Cerebellar nuclear complex (tissue), 1 donor: ENCODE measurements around the gene ACY1.
"Not testable (repeated sequence)": the region's sequence is repeated elsewhere in the genome, so short reads cannot be mapped to it uniquely, and the experiment has no call there.

Source experiments
- DNase-seq, 2 experiments: peaks; one replicate each; lab custom pipeline; 2025; lab: John Stamatoyannopoulos, UW

Gene ACY1

GRCh38 chr3:52025453-52025852, 42.1 kb downstream of the ACY1 start:
- DNase-seq, result no peak

GRCh38 chr3:52026041-52026440, 42.7 kb downstream of the ACY1 start:
- DNase-seq, result peak in 1 of 2 experiments; percentile 31

- DNase-seq, result peak; percentile 21 to 64
Observed at GRCh38 chr3:52028572-52028971, 45.2 kb downstream of the ACY1 start.

GRCh38 chr3:52029053-52029452, 45.7 kb downstream of the ACY1 start:
- DNase-seq, result no peak

GRCh38 chr3:52029535-52029934, 46.2 kb downstream of the ACY1 start:
- no peak for DNase-seq

- DNase-seq, result no peak
Observed at GRCh38 chr3:52030714-52031310, 47.5 kb downstream of the ACY1 start.

GRCh38 chr3:52031896-52032295, 48.6 kb downstream of the ACY1 start:
- no peak for DNase-seq

- no peak for DNase-seq
Observed at GRCh38 chr3:52032702-52033408, 49.5 kb downstream of the ACY1 start.

- DNase-seq, result not testable (repeated sequence)
Observed at GRCh38 chr3:52033748-52034147, 50.4 kb downstream of the ACY1 start.

- no peak for DNase-seq
Observed at GRCh38 chr3:52034212-52034611, 50.9 kb downstream of the ACY1 start.

GRCh38 chr3:52034651-52035050, 51.3 kb downstream of the ACY1 start:
- no peak for DNase-seq

- peak in 1 of 2 experiments; percentile 56 for DNase-seq
Observed at GRCh38 chr3:52036222-52036694, 52.9 kb downstream of the ACY1 start.

GRCh38 chr3:52036829-52037228, 53.5 kb downstream of the ACY1 start:
- no peak for DNase-seq

- no peak for DNase-seq
Observed at GRCh38 chr3:52037291-52037690, 54.0 kb downstream of the ACY1 start.

- DNase-seq, result no peak
Observed at GRCh38 chr3:52038227-52038626, 54.9 kb downstream of the ACY1 start.
